NCI-H69 (cell line): Measurements from ENCODE around the gene LIX1L.
"Not testable (repeated sequence)": the region's sequence is repeated elsewhere in the genome, so short reads cannot be mapped to it uniquely, and the experiment has no call there.

ENCODE experiments used
- DNase-seq: peaks from one replicate; lab custom pipeline; 2025; lab: John Stamatoyannopoulos, UW

The LIX1L gene

DNA sequence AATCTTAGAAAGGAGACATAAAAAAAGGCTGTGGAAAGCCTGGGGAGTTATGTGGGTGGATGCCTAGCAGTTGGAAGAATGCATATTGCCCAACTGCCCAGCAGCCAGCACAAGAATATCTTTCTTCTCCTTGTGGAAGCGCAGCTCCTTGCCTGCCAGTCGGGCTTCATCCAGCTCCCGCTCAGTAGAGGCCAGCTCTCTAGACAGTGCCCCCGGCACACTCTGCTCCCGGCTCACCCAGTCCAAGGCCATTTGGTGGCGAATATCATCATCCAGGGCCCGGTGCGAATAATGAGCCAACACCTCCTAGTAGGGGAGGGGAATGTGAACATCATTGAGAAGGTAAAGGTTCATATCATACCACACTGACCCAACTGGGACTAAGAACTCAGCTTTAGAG lies 21.6 kb downstream of the LIX1L start:
- DNase-seq = no peak

DNA sequence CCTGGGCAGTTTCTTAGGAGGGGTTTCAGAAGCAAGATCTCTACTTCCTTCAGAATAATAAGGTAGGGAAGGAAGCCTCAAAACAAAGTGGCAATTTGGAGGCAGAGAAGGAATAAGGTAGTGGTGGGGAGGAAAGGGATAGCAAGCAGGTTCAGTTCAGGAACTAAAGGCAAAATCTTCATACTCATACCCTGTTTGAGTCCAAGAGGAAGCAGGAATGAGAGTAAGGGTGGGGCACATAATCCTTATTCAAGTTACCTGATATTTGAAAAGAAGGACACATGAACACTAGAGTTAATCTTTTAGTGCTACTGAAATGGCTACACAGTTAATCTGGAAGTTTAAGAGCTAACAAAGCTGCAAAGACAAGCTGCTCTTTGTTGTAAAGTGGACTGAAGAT lies 22.1 kb downstream of the LIX1L start:
- no peak for DNase-seq

DNA sequence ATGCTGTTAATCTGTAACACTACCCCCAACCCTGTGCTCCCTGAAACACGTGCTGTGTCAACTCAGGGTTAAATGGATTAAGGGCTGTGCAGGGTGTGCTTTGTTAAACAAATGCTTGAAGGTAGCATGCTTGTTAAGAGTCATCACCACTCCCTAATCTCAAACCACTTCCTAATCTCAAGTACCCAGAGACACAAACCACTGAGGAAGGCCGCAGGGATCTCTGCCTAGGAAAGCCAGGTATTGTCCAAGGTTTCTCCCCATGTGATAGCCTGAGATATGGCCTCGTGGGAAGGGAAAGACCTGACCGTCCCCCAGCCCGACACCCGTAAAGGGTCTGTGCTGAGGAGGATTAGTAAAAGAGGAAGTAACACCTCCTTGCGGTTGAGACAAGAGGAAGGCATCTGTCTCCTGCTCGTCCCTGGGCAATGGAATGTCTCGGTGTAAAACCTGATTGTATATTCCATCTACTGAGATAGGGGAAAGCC lies 25.3 kb downstream of the LIX1L start:
- DNase-seq = not testable (repeated sequence)

DNA sequence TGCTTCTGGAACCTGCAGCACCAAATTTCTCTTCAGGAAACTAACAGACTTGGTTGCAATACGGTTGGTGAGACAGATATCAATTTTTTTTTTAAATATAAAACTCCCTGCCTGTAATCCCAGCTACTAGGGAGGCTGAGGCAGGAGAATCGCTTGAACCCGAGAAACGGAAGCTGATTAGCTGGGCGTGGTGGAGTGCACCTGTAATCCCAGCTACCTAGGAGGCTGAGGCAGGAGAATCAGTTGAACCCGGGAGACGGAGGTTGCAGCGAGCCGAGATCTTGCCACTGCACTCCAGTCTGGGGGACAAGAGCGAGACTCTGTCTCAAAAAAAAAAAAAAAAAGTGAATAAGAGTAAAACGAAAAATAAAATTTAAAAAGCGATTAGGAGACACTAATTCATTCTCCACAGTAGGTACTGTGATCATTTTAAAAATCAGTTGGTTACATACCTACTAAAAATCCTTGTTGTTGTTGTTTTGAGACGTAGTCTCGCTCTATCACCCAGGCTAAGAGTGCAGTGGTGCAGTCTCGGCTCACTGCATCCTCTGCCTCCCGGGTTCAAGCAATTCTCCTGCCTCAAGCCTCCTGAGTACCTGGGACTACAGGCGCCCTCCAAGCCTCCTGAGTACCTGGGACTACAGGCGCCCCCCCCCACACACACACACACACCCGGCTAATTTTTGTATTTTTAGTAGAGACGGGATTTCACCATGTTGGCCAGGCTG lies 29.7 kb downstream of the LIX1L start:
- peak; percentile 46 for DNase-seq

DNA sequence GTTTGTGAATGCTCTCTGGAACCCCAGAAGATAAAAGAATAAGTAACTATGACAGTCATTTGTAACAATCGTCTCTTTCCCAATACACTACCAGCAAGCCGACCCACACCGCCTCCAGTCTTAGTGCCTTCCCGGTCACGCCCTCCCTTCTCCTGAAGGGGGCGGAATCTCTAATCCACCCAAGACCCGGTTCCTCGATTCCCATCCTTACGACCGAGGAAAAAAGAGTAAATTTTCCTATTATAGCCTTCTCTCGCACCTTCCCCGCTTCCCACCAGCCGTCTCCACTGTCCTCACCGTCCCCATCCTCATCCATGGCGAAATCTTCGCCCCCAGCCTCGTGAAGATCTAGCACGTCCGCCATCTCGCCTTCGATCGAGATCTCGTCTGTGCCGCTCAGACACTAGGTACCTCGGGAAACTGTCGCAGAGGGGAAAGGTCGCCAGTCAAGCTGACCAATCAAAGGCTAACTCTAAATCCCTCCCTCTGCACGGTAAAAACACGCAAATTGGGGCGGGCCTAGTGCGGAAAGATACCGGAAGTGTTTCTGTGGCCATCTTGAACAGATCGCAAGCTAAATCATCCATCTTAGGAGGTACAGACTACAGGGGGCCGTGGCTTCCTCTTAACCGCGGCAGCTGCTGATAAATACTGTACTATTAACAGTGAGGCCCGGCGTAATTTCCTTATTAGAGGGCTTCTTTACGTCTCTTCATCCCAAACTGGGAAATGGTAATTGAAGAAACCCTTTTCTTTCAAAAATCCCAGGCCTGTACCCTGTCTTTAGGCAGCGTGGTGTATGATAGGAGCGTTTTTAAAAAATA lies 30.5 kb downstream of the LIX1L start, which contains the start of gene RBM8A:
RBM8A (minus strand) TSS at position 422 of the 824 bp plus-strand sequence; CDS start at position 364, 58 bp downstream.
- peak; percentile 99 for DNase-seq

DNA sequence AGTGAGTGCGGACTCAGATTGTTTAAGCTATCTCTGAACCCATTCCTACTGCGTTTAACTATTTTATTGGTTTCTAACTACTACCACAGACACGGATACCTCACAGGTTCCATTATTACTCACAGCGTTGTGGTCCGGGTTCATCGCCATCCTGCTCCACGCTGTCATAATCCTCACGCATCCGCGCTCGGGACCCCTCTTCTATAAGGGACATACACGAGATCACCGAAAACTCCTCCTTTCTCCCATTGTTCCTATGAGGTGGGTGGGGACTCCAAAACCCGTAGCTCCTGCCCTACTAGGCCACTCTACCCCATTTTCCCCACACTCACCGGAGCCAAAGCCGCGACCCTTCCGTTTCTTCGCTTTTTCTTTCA lies 31.1 kb downstream of the LIX1L start:
- DNase-seq = peak; percentile 58

DNA sequence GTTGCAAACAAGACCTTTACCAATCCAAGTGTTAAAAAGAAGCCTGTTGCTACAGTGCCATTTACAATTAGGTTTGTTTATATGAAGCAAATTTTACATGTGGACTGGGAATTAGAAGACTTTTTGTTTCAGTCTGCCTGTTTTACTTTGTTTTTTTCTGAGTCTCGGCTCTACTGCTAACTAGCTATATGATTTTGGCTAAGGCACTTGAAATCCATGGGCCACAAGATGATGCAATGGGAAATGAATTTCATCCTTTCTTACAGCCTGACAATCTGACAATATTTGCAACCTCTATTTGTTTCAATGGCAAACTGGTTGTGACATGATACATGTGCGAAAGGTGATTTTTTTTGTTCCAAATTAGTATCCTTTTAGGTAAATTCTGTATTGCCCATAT lies 35.6 kb downstream of the LIX1L start:
- no peak for DNase-seq

DNA sequence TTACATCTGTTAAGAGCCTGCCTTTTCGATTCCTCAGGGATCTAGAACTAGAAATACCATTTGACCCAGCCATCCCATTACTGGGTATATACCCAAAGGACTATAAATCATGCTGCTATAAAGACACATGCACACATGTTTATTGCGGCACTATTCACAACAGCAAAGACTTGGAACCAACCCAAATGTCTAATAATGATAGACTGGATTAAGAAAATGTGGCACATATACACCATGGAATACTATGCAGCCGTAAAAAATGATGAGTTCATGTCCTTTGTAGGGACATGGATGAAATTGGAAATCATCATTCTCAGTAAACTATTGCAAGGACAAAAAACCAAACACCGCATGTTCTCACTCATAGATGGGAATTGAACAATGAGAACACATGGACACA lies 37.5 kb downstream of the LIX1L start:
- DNase-seq = not testable (repeated sequence)

DNA sequence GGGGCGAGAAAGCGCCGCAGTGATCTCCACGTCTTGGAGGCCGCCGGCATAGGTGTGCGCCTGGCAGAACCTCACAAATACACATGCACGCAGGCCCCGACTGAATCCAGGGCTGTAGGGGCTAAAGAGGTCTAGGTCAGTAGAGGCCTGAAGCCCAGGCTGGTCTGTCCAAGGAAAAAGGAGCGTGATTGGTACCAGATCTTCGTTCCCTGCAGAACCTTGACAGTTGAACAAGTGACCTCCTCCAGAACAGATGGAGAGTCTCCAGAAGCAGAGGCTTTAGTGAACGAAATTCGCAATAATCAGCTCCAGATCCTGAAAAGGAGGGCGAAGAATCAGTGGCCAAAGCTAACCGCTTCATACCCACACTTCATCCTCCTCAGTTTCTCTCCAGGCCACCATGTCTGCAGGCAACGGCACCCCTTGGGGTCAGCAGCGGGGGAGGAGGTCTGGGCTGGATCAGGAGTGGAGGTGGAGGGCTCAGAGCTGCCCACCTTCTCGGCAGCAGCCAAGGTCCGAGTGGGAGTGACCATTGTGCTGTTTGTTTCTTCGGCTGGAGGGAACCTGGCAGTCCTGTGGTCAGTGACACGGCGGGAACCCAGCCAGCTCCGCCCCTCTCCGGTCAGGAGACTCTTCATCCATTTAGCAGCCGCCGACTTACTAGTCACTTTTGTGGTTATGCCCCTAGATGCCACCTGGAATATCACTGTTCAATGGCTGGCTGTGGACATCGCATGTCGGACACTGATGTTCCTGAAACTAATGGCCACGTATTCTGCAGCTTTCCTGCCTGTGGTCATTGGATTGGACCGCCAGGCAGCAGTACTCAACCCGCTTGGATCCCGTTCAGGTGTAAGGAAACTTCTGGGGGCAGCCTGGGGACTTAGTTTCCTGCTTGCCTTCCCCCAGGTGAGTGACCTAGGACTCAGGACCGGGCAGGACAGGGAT lies 38.6 kb downstream of the LIX1L start:
- peak; percentile 71 for DNase-seq

DNA sequence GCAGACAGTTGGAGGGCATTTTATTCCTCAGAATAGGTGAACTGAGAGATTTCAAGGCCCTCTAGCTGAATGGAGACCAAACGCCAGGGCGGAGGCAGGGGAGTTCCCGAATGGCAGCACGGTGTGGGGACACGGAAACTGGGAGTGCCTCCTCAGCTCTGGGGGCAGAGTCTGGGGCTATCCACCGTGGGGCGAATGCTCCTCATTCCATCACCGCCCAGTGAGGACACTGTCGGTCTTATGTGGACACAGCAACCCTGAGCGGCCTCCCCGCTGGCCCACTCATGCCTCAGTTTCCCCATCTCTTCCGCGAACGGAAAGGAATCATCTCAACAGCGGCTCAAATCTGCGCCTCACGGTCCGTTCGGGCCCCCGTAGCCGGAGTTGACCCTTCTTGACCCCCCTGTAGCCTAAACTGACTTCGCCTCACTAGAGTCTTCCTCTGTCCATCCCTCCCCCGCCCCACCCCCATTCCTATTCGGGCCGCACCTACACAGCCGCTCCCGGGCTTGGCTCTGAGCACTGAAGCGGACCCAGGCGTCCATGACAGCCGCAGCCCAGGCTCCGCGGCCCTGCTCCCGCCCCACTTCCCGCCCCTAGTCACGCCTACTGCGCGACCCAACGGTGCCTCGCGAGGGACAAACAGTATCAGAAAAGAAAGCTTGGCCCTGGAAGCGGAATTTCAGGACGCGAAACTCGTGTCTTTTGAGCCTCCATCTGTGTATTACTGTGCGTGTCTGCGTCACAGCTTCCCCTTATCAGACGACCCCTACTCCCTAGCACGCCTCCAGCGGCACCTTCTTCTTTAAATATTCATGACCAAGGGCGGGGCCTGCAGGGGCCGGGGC lies 39.4 kb downstream of the LIX1L start, which contains the start of gene PEX11B:
PEX11B (minus strand) TSS at position 574 of the 848 bp plus-strand sequence; CDS start at position 545, 29 bp downstream.
- DNase-seq = peak; percentile 96

DNA sequence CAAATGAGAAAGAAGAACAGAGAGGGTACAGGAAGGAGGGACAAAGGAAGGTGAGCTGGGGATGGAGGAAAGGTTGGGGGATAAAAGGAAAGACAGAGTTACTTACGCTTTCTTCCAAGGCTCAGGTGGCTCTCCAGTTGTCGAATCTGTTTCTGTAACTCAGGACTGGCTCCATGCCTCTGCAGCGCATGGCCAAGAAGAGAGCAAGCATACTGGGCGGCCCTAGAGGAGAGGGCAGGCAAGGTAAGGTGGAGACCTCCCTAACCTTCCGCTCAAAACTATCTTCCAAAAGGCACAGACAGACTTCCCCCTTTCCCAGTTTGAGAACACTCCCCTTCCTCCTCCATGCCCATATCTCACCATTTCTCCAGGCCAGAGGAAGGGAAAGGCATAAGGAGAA lies 40.2 kb downstream of the LIX1L start:
- DNase-seq = no peak

DNA sequence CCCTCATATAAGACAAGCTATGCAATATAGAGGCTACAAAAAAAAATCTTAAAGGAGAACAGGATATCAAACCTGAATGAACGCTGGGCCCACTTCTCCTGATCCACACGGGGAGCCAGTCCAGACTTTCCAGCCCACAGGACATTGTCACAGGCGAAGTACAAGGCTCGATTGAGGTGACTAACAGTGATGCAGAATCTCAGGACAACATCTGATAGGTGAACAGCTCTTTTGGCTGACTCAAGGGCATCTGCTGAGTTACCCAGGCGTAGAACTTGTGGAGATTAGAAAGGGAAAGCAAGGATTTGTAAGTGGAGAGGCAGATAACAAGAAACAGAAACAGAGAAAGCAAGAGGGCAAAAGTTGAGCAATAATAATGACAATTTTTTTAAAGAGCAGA lies 41.1 kb downstream of the LIX1L start:
- no peak for DNase-seq

DNA sequence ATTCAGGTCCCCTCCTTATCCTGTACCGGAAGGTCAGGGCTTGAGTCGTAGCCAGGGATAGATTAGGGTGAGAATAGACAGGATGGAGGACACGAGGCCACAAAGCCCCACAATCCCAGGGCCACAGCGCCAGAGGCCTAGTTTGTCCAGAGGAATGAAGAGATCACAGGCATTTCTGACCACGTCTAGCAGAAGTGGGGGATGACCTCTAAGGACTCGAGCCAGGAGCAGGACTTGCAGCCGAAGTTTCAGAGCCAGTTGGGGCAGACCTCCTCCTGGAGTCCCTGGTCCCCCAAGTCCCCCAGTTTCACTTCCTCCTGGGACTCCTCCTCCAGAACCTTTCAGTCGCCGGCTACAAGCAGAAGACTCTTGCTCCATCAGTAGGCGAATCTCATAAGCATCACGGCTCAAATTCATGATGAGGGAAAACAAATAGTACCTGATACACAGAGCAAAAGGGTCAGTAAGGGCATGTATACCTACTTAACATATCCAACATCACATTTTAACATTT lies 45.6 kb downstream of the LIX1L start:
- DNase-seq = no peak

DNA sequence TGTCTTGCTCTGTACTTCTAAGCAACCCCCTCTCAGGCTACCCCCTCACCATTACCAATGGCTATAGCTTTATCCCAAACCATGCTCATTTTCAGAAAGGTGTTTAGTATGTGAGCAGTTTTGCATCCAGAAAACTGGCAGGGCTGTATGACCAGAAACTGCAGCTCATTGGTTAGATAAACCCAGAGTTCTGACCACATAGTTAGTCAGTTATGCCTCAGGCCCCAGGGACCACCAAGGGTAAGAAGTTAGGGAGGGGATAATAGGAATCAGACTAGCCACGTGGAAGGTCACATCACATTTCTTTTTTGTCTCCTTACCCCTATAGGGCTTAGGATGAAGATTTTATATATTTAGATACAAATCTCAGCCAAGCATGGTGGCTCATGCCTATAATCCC lies 49.2 kb downstream of the LIX1L start:
- DNase-seq = no peak

DNA sequence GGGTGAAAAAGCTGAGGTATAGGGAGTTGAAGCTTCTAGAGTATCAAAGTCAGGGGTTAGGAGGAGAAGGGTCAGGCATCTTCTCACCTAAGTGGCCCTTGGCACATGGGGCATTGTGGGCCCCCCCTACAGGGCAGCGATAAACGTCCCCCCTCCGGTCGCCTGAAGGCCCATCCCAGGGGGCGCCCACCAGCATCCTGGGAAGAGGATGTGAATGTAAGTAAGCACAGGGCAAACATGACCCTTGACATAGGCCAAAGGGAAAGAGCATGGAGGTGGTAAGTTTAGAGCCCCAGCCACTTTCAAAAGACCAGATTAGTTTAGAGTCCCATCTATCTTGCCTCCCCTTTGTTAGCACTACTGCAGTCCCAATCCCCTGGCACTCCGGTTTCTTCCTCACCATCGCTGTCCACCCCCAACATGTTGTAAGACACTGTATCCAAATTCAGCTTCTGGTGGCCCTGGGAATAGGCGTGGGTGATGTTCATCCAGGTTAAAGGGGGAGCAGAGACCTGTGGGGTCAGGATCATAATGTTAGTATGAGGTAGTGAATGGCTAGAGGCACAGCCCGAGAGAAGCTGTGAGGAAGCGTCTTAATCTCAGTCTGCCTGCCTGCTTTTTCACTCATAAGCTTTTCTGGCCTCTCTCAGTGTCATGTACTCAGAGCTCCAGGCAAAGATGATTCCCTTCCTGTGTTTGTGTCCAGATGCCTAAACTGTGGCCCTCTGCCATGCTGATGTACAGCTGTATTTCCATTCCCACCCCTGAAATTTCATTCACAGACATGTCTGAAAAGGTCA lies 50.7 kb downstream of the LIX1L start:
- DNase-seq = no peak

DNA sequence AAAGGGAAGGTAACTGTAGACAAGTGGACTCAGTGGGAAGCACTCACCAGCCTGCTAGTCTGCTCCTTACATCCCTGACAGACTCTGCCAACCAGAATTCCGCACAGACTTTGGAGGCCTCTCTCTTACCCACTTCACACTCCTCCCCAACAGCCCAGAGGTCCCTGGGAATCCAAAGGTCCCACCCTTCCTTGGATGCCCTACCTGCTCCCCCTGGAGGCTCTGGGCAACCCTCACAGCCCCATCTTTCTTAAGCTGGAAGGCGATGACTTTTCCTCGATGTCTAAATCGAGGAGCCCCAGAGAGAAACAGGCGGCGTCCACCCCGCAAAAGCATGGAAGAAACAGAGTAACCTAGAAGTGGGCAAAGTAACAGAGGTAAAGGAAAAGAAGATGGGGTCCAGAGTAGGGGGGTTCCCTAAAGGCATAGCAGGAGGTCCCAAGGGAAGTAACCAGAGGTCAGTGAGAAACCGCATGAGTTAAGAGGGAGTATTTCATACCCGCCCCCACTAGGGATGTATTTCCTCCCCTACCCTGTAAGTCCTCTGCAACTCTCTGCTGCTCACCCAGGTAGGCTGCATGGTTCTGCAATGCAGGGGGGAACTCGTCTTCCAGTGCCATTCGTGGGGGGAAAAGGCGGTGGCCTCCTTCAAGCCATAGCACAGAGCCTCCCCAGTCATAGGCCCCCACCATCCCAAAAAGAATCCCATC lies 56.4 kb downstream of the LIX1L start:
- no peak for DNase-seq

DNA sequence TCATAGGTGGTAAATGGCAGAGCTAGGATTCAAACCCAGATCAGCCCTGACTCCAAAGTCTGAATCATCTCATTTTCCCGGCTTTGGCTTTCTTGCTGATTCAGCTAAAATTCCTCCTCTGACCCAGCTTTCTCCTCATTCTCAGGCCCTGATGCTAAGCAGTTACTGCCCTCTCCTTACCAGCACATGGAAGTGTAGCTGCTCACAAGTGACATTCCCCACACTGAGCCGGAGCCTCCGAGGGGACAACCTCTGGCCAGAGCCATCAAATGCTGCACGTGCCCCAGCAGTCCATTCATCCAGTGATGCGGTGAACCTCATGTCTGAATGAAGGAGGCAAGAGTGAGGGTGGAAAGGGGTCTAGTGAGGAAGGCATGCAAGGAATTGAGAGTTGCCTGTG lies 59.1 kb downstream of the LIX1L start:
- no peak for DNase-seq

DNA sequence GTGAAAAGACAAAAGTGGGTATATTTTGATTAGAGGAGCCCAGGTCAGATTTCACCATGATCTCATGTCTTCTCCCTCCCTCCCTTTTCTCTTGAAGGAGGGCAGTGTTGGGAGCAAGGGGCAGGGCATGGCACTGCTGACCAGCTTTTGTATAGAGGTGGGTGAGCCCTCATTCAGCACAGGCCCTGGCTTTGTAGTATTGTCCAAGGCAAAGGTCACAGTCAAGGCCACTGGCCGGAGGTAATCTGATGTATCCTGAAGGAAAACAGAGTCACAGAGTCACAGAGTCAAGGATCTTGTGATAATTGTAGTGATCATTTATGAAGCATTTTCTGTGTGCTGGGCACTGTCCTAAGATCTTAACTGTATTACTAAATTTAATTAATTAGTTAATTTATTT lies 59.8 kb downstream of the LIX1L start:
- DNase-seq = no peak

DNA sequence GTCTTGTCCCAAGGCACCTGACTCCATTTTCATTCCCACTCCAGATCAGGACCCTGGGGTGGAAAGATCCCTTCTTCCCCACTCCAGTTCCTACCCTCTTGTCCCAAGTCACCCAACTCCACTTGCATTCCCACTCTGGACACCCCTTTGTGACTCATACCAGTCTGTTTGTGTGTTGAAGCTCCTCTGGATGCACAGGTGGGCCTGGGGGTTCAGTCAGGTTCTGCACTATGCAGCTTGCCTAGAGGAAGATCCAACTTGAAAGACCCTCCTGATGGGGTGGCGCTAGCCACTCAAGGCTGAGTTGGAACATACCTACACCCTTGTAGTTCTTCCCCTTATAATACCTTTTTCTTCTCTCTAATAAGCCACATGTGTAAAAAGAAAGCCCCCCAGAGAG lies 62.3 kb downstream of the LIX1L start:
- DNase-seq = no peak
